ENCODE measurements around the gene DMRTB1.

DNA sequence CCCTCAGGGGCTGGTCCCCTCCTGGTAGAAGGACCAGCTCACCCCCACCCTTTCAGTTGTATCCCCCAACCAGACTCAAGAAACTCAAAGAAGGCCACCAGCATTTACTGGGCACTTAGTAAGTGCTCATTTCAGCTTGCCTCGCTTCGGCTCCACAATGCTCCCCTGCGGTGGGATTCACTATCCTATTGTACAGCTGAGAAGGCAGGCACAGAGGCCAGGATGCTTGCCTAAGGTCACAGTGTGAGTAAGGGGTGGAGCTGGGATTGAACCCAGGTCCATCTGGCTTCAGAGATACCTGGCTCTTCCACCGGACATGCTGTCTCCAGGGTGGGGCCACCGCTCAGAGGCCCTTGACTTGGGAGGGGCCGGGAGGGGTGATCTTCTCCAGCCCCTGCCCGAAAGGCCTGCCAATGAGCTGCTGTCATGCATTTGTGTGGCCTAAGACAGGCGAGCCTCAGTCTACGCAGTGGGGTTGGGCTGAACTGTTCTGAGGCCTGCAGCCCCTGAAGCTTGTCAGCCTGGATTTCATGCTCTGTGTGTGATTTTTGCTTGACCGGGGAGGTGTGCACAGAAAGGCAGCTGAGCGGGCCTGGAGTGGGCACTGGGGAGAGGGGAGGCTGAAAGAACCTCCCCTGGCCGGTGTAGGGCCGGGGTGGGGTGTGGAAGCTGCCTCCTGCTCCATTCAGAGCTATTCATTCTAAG lies 48.1 kb downstream of the DMRTB1 start:
- TF ChIP-seq, protein P1, sequence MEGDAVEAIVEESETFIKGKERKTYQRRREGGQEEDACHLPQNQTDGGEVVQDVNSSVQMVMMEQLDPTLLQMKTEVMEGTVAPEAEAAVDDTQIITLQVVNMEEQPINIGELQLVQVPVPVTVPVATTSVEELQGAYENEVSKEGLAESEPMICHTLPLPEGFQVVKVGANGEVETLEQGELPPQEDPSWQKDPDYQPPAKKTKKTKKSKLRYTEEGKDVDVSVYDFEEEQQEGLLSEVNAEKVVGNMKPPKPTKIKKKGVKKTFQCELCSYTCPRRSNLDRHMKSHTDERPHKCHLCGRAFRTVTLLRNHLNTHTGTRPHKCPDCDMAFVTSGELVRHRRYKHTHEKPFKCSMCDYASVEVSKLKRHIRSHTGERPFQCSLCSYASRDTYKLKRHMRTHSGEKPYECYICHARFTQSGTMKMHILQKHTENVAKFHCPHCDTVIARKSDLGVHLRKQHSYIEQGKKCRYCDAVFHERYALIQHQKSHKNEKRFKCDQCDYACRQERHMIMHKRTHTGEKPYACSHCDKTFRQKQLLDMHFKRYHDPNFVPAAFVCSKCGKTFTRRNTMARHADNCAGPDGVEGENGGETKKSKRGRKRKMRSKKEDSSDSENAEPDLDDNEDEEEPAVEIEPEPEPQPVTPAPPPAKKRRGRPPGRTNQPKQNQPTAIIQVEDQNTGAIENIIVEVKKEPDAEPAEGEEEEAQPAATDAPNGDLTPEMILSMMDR (conservative IDR thresholded peaks at IDR 0.05 in 1 of 2, IDR thresholded peaks at IDR 0.05 in 1 of 2; ENCODE audit: low read depth in 1 of 2, low read length in 2 of 2) = no peak
- TF ChIP-seq EZH2 (IDR thresholded peaks at IDR 0.05; ENCODE audit: low read length, missing control alignments) = no peak
